A549 (cell line): ENCODE measurements around the gene IFITM10. TPM values are rescaled to one million over a fixed set of nuclear protein-coding genes. Genes with fewer than 3 reads are reported as not detected.

Source experiments
- ATAC-seq, 2 experiments: fragments of 200-7000 bp in 1 of 2; fragments of >200 bp in 1 of 2; cut with Nextera tagmentation in 1 of 2; cut with Tn5 transposase in 1 of 2; 3 replicates each; pipeline versions ENCODE4 v1.8.0 to v1.9.1; 2018 to 2020; ENCODE audit warnings: mild to moderate bottlenecking in 1 of 2, moderate library complexity in 1 of 2
- CTCF ChIA-PET: fragments of 300-600 bp; sonication (Branson Sonifier 250); formaldehyde crosslinking; extraction: SDS; loops from one replicate; lab custom pipeline; 2021; ENCODE audit warnings: antibody characterized with exemption, inconsistent platforms; lab: Yijun Ruan, JAX
- POLR2A ChIA-PET: fragments of 350-600 bp; formaldehyde crosslinking; extraction: SDS; loops from one replicate; lab custom pipeline; 2021; ENCODE audit warnings: antibody characterized with exemption, inconsistent platforms; lab: Yijun Ruan, JAX
- DNase-seq, 2 experiments: peaks; one replicate each; pipeline versions ENCODE4 v3.0.0 to v3.0.0-alpha.2; 2011 to 2016; ENCODE audit warnings: low read depth in 1 of 2, low spot score in 1 of 2
- FAIRE-seq: peaks from 2 replicates; lab custom pipeline; 2011; peaks lifted over from hg19 to GRCh38; lab: Jason Lieb, UNC
- H3K27ac ChIP-seq, 2 experiments: fragments of >200 bp; sonication (Bioruptor Twin); formaldehyde crosslinking; 3 replicates each; pipeline ENCODE4 v1.5.1; 2016 to 2017
- H3K4me1 ChIP-seq: fragments of >200 bp; sonication (Bioruptor Twin); formaldehyde crosslinking; 3 replicates; pipeline ENCODE4 v1.6.1; 2016
- H3K4me2 ChIP-seq: fragments of >200 bp; sonication (Bioruptor Twin); formaldehyde crosslinking; 3 replicates; pipeline ENCODE4 v1.6.1; 2016
- H3K4me3 ChIP-seq: fragments of >200 bp; sonication (Bioruptor Twin); formaldehyde crosslinking; 3 replicates; pipeline ENCODE4 v1.5.1; 2016
- H3K9me3 ChIP-seq: fragments of >200 bp; sonication (Bioruptor Twin); formaldehyde crosslinking; 3 replicates; pipeline ENCODE4 v1.6.1; 2016
- CBX2 ChIP-seq: fragments of 200-600 bp; sonication (generic); IDR thresholded peaks from 2 replicates; pipeline ENCODE4 v1.6.1; 2016; ENCODE audit warnings: low read depth, mild to moderate bottlenecking, borderline replicate concordance
- CTCF ChIP-seq: fragments of >200 bp; sonication (Bioruptor Twin); formaldehyde crosslinking; IDR thresholded peaks from 3 replicates; pipeline ENCODE4 v1.5.1; 2016
- EP300 ChIP-seq, 2 experiments: fragments of >200 bp; sonication (Bioruptor Twin); formaldehyde crosslinking; IDR thresholded peaks; 2 replicates in 1 of 2; 3 replicates in 1 of 2; pipeline ENCODE4 v1.6.1; 2016 to 2017
- ESRRA ChIP-seq: fragments of 150-350 bp; IDR thresholded peaks from 2 replicates; pipeline ENCODE4 v1.6.1; 2014; ENCODE audit warnings: mild to moderate bottlenecking, low read length, borderline replicate concordance
- FOSB ChIP-seq: fragments of 250-450 bp; sonication (Bioruptor Pico); IDR thresholded peaks from 2 replicates; pipeline ENCODE4 v1.5.0; 2020; ENCODE audit warnings: mild to moderate bottlenecking, moderate library complexity
- GATA3 ChIP-seq: IDR thresholded peaks from 2 replicates; pipeline ENCODE4 v1.6.1; 2012; ENCODE audit warnings: borderline replicate concordance
- HES2 ChIP-seq: fragments of >200 bp; sonication (Bioruptor Twin); formaldehyde crosslinking; IDR thresholded peaks from 2 replicates; pipeline ENCODE4 v1.6.1; 2016
- KDM5A ChIP-seq: fragments of 200-600 bp; sonication (generic); IDR thresholded peaks from 2 replicates; pipeline ENCODE4 v1.6.1; 2016; ENCODE audit warnings: antibody characterized with exemption, mild to moderate bottlenecking
- MAFK ChIP-seq: fragments of 450-650 bp; IDR thresholded peaks from 2 replicates; pipeline ENCODE4 v1.6.1; 2014; ENCODE audit not compliant: partially characterized antibody
- NFE2L2 ChIP-seq: fragments of 150-350 bp; conservative IDR thresholded peaks from 2 replicates; pipeline ENCODE4 v1.6.1; 2014; ENCODE audit warnings: low read length
- NPAS2 ChIP-seq: fragments of 250-450 bp; sonication (Bioruptor Pico); IDR thresholded peaks from 2 replicates; pipeline ENCODE4 v1.8.0; 2022; ENCODE audit warnings: mild to moderate bottlenecking, moderate library complexity, borderline replicate concordance
- POLR2AphosphoS2 ChIP-seq: conservative IDR thresholded peaks from 2 replicates; pipeline ENCODE4 v1.6.1; 2012; ENCODE audit warnings: low read length, improper control_type of control experiment, inconsistent platforms
- RAD21 ChIP-seq, 2 experiments: fragments of >200 bp in 1 of 2; sonication (Bioruptor Twin) in 1 of 2; formaldehyde crosslinking in 1 of 2; IDR thresholded peaks in 1 of 2; conservative IDR thresholded peaks in 1 of 2; 2 replicates in 1 of 2; 3 replicates in 1 of 2; pipeline ENCODE4 v1.6.1; 2012 to 2018; ENCODE audit warnings: inconsistent platforms in 1 of 2
- RCOR1 ChIP-seq: fragments of 150-350 bp; IDR thresholded peaks from 2 replicates; pipeline ENCODE4 v1.6.1; 2014; ENCODE audit warnings: antibody characterized with exemption, low read length, low read depth
- REST ChIP-seq: fragments of 200-600 bp; sonication (generic); IDR thresholded peaks from 2 replicates; pipeline ENCODE4 v1.6.1; 2016; ENCODE audit warnings: antibody characterized with exemption, mild to moderate bottlenecking, moderate library complexity
- SMC3 ChIP-seq: fragments of >200 bp; sonication (Bioruptor Twin); formaldehyde crosslinking; IDR thresholded peaks from 3 replicates; pipeline ENCODE4 v1.6.1; 2018; ENCODE audit warnings: inconsistent platforms
- USF2 ChIP-seq: fragments of 450-650 bp; IDR thresholded peaks from 2 replicates; pipeline ENCODE4 v1.6.1; 2014; ENCODE audit warnings: antibody characterized with exemption
- ZSCAN20 ChIP-seq: fragments of 250-450 bp; sonication (Bioruptor Pico); IDR thresholded peaks from 2 replicates; pipeline ENCODE4 v1.8.0; 2022; ENCODE audit warnings: mild to moderate bottlenecking, moderate library complexity
- WGBS: methylation state at CpG from one replicate; pipeline ENCODE4 v1.1.6; 2017; ENCODE audit errors: missing lambda C conversion rate; 5-methylcytosine and 5-hydroxymethylcytosine counted together
- polyA plus RNA-seq, 4 experiments: library from polyadenylated mRNA; depleted of rRNA in 3 of 4; stranded (reverse); fragments of >200 nt; fragmentation: RNase III in 1 of 4; extraction: RNeasy Plus Mini Kit Qiagen cat#74134 plus additional on column Dnase treatment in 1 of 4; gene quantifications; 2 replicates in 3 of 4; 3 replicates in 1 of 4; pipeline ENCODE4 v1.2.3, GENCODE V29; 2011 to 2017

The IFITM10 gene
- polyA plus RNA-seq, 2 of the 4 experiments (the other 2 are of a cell fraction) = 0.28 to 0.67 TPM

GRCh38 chr11:1747753-1748635 lies 2.4 kb downstream of the IFITM10 start:
- no peak for FAIRE-seq
- CTCF ChIA-PET = interaction anchor here (0.7 to 2.6 kb wide), 3 partner anchors 11 to 54 kb away, joined by 3 to 12 read pairs (median 6); no protein-coding TSS in a partner anchor
- peak overlapping the region; percentile 80; the same call in 1 of the 3 replicates for H3K4me2 ChIP-seq
- peaks cover 24% of the 10 kb centered on the region; the same call in 2 of the 3 replicates for H3K4me1 ChIP-seq
- peak; percentile 42; the same call in 1 of the 2 replicates for TF ChIP-seq REST
- TF ChIP-seq NFE2L2 = no peak
- TF ChIP-seq, all 56 proteins: peak for 1
- no peak for DNase-seq
- 94% methylated on average over 52 of the region's 72 CpGs for WGBS
- ATAC-seq = no peak
- POLR2A ChIA-PET = no interaction called here
- Histone ChIP-seq H3K9me3 (no peaks in the 10 kb centered on the region), H3K27ac (peak overlapping the region in 1 of 2 experiments; percentile 80; a peak in 2 of 6 replicates), H3K4me3 (no peak overlapping the region)

- peaks cover 24% of the 10 kb centered on the region; the same call in 2 of the 3 replicates for H3K4me1 ChIP-seq
- H3K9me3 ChIP-seq = no peaks in the 10 kb centered on the region
- H3K4me2 ChIP-seq = no peak overlapping the region
- 90% methylated on average over 16 of the region's 21 CpGs for WGBS
- H3K4me3 ChIP-seq = no peak overlapping the region
- no peak for FAIRE-seq
- TF ChIP-seq RCOR1 (no peak), EP300 (IDR thresholded peaks at IDR 0.05) (no peak), FOSB (CRISPR knock-in tag) (no peak), MAFK (no peak), ZSCAN20 (CRISPR knock-in tag) (no peak)
- TF ChIP-seq, all 56 proteins: peak for 0
- CTCF ChIA-PET = interaction anchor here (0.7 to 1.8 kb wide), 3 partner anchors 10 to 37 kb away, joined by 3 to 6 read pairs (median 5); no protein-coding TSS in a partner anchor
- no peak overlapping the region for H3K27ac ChIP-seq
- ATAC-seq (no peak), DNase-seq (no peak)
- POLR2A ChIA-PET = no interaction called here
Measured at GRCh38 chr11:1746956-1747752, 3.2 kb downstream of the IFITM10 start.

- ChIA-PET CTCF (interaction anchor here (1.5 kb wide), 1 partner anchor 22 kb away, joined by 5 read pairs; no protein-coding TSS in a partner anchor), POLR2A (no interaction called here)
- Histone ChIP-seq H3K4me3 (no peak overlapping the region), H3K4me1 (peaks cover 24% of the 10 kb centered on the region; the same call in 2 of the 3 replicates), H3K27ac (no peak overlapping the region), H3K9me3 (no peaks in the 10 kb centered on the region), H3K4me2 (no peak overlapping the region)
- no peak for DNase-seq
- WGBS = 89% methylated on average over 10 of the region's 22 CpGs
- FAIRE-seq = no peak
- ATAC-seq = no peak
- no peak for TF ChIP-seq HES2
- TF ChIP-seq SMC3 = no peak
- no peak for TF ChIP-seq CTCF
- TF ChIP-seq ESRRA = no peak
- TF ChIP-seq USF2 = no peak
- no peak for TF ChIP-seq RAD21 (conservative IDR thresholded peaks at IDR 0.05 in 1 of 2, IDR thresholded peaks at IDR 0.05 in 1 of 2)
- no peak for TF ChIP-seq CBX2
- TF ChIP-seq NPAS2 (CRISPR knock-in tag) = no peak
- no peak for TF ChIP-seq ZSCAN20 (CRISPR knock-in tag)
- TF ChIP-seq MAFK = no peak
- no peak for TF ChIP-seq KDM5A
- TF ChIP-seq GATA3 = no peak
- no peak for TF ChIP-seq REST
- TF ChIP-seq POLR2AphosphoS2 = no peak
Measured at GRCh38 chr11:1746511-1746931, 3.9 kb downstream of the IFITM10 start.
